ENCODE results near the gene FAM118B.

FAM118B gene

DNA sequence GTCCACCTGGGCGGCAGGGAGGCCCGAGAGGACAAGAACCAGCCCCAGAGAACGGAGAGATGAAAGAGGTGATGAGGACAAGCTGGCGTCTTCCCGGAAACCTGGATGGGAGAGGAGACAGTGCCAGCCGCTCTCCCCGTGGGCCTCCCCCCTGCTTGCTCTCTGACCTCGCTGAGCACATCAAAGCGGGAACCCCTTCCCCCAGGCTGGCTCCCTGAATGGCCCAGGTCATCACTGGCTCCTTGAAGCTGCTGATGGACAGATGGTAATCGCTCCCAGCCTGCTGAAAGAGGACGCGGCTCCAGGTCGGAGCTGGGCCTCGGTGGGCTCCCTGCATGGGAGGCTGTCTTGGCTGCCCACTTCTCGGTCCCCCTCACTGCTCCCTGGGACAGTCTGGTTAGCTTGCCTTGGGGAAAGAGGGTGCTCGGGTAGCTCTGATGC, 18.5 kb upstream of the FAM118B start:
- FAIRE-seq = no peak
- DNase-seq (ENCODE audit: insufficient read length, low spot score) = no peak
- TF ChIP-seq, protein P1, sequence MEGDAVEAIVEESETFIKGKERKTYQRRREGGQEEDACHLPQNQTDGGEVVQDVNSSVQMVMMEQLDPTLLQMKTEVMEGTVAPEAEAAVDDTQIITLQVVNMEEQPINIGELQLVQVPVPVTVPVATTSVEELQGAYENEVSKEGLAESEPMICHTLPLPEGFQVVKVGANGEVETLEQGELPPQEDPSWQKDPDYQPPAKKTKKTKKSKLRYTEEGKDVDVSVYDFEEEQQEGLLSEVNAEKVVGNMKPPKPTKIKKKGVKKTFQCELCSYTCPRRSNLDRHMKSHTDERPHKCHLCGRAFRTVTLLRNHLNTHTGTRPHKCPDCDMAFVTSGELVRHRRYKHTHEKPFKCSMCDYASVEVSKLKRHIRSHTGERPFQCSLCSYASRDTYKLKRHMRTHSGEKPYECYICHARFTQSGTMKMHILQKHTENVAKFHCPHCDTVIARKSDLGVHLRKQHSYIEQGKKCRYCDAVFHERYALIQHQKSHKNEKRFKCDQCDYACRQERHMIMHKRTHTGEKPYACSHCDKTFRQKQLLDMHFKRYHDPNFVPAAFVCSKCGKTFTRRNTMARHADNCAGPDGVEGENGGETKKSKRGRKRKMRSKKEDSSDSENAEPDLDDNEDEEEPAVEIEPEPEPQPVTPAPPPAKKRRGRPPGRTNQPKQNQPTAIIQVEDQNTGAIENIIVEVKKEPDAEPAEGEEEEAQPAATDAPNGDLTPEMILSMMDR (IDR thresholded peaks at IDR 0.05; ENCODE audit: insufficient read depth, missing control alignments) = no peak

DNA sequence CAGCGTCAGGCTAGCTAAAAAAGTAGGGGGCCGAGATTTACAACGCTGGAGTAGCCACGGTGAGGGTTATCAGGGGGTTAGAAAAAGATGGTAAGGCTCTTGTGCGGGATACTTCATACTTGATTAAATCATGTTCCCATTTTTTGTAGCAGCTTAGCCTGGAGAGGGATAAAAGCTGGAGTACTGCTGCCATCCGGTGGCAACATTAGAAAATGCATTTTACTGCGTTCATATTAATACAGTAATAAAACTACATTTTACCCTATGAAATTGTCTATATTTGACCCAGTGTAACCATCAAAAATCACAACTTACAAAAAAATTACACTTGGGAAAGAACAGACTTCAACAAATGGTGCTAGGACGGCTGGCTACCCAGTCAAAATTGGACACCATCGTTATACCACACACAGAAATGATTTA, 17.4 kb upstream of the FAM118B start:
- TF ChIP-seq, protein P1 (IDR thresholded peaks at IDR 0.05; ENCODE audit: insufficient read depth, missing control alignments) = peak; percentile 83
- DNase-seq (ENCODE audit: insufficient read length, low spot score) (peak; percentile 50), FAIRE-seq (no peak)

DNA sequence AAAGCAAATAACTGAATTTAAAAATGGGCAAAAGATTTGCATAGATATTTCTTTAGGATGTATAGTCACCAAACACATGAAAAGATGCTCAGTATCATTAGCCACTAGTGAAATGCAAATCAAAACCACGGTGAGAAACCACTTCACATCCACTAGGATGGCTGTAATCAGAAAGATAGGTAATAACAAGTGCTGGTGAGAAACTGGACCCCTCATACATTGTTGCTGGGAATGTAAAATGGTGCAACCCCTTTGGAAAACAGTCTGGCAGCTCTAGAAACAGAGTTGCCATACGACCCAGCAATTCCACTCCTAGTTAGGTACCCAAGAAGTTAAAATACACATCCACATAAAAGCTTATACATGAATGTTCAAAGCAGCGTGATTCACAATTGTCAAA, 16.5 kb upstream of the FAM118B start:
- no peak for FAIRE-seq
- DNase-seq (ENCODE audit: insufficient read length, low spot score) = no peak
- TF ChIP-seq, protein P1 (IDR thresholded peaks at IDR 0.05; ENCODE audit: insufficient read depth, missing control alignments) = no peak

- no peak for FAIRE-seq
- no peak for DNase-seq (ENCODE audit: insufficient read length, low spot score)
These were observed 14.2 kb upstream of the FAM118B start for GRCh38 chr11:126197277-126197939.

DNA sequence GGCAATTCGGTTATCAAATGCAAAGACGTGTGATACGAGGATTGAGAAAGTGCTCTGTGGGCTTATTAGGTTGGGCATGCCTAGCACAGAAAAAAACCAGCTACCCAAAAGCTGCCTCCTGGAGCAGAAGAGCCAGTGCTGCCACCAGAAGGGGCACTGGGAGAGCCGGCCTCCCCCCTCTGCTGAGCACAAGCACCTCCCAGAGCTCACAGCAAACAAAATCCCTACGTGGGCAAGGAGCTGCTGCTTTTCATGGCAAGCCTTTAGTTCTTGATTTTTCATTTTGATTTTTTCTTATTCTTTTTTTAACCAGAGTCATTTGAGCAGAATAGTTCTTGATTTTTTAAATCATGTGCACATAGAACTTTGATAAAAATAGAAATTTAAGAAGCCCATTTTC, 12.9 kb upstream of the FAM118B start:
- FAIRE-seq (no peak), DNase-seq (ENCODE audit: insufficient read length, low spot score) (no peak)
- TF ChIP-seq, protein P1 (IDR thresholded peaks at IDR 0.05; ENCODE audit: insufficient read depth, missing control alignments) = no peak

More at GRCh38 chr11:126197277-126197939, 14.2 kb upstream of the FAM118B start:
- TF ChIP-seq, protein P1 (IDR thresholded peaks at IDR 0.05; ENCODE audit: insufficient read depth, missing control alignments) = no peak

GRCh38 chr11:126202646-126203359, 8.8 kb upstream of the FAM118B start:
- DNase-seq (ENCODE audit: insufficient read length, low spot score) = no peak
- no peak for FAIRE-seq
- TF ChIP-seq, protein P1 (IDR thresholded peaks at IDR 0.05; ENCODE audit: insufficient read depth, missing control alignments) = no peak

DNA sequence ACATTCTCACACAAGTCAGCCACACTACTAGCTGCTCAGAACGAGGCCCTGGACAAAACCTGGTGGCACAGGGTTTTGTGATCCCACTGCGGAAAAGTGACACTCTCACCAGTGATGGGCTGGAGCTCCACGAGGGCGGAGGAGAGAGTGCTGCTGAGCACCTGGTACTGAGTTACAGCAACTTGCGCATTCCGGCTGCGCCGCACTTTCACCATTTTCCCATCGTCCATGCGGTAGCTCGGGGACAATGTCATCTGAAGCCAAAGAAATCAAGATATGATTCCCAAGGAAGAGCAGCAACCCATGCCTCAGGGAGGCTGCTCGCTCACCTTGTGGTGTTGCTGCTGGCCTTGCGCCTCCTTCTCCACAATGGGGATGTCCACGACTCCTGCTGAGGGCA, 6.2 kb upstream of the FAM118B start:
- FAIRE-seq (no peak), DNase-seq (ENCODE audit: insufficient read length, low spot score) (no peak)
- TF ChIP-seq, protein P1 (IDR thresholded peaks at IDR 0.05; ENCODE audit: insufficient read depth, missing control alignments) = no peak
